Activated CD4-positive, alpha-beta T cell treated with anti-CD3 and anti-CD28 coated beads for 36 hours (primary cell): ENCODE data around the gene RAB15. TPM values are rescaled to one million over a fixed set of nuclear protein-coding genes. Genes with fewer than 3 reads are reported as not detected.
A peak's percentile ranks its signal among the peaks of the same experiment; 100 is the strongest.

Source experiments
- ATAC-seq: fragments of 200-7000 bp; cut with Tn5 transposase; one replicate; pipeline ENCODE4 v1.10.0; 2021; ENCODE audit warnings: mild to moderate bottlenecking, moderate library complexity
- CTCF ChIA-PET: fragments of 350-600 bp; sonication (Branson Sonifier 250); formaldehyde crosslinking; loops from one replicate; lab custom pipeline; 2021; ENCODE audit warnings: antibody characterized with exemption; lab: Charles Lee
- POLR2A ChIA-PET: fragments of 350-600 bp; sonication (Branson Sonifier 250); formaldehyde crosslinking; loops from one replicate; lab custom pipeline; 2021; ENCODE audit warnings: antibody characterized with exemption, inconsistent platforms; lab: Charles Lee
- DNase-seq: peaks from one replicate; pipeline ENCODE4 v3.0.0-alpha.2; 2020
- H3K27ac Mint-ChIP-seq: one replicate; pipeline ENCODE4 v1.8.0; 2021; ENCODE audit warnings: mixed read lengths
- H3K27me3 Mint-ChIP-seq: one replicate; pipeline ENCODE4 v1.8.0; 2021; ENCODE audit warnings: mixed read lengths
- H3K36me3 Mint-ChIP-seq: one replicate; pipeline ENCODE4 v1.8.0; 2021; ENCODE audit warnings: low read depth, mixed read lengths
- H3K4me1 Mint-ChIP-seq: one replicate; pipeline ENCODE4 v1.8.0; 2021; ENCODE audit warnings: mixed read lengths
- H3K4me3 Mint-ChIP-seq: one replicate; pipeline ENCODE4 v1.8.0; 2021; ENCODE audit warnings: mild to moderate bottlenecking, moderate library complexity, mixed read lengths
- H3K9me3 Mint-ChIP-seq: one replicate; pipeline ENCODE4 v1.8.0; 2021; ENCODE audit warnings: low read depth, mixed read lengths
- intact Hi-C, 2 experiments: fragments of 100-400 bp; cut with DNase I in 1 of 2; cut with micrococcal nuclease in 1 of 2; formaldehyde crosslinking; loops; one replicate each; pipeline versions ENCODE4 v1.14.2 to v1.15.1; 2022 to 2024; cut with DNase I, micrococcal nuclease
- total RNA-seq, 2 experiments: library from RNA; stranded (reverse); gene quantifications; one replicate each; pipeline ENCODE4 v1.2.3, GENCODE V29; 2021

Gene RAB15
- 1 to 10 TPM; 3.7 to 5.3 TPM for total RNA-seq

DNA sequence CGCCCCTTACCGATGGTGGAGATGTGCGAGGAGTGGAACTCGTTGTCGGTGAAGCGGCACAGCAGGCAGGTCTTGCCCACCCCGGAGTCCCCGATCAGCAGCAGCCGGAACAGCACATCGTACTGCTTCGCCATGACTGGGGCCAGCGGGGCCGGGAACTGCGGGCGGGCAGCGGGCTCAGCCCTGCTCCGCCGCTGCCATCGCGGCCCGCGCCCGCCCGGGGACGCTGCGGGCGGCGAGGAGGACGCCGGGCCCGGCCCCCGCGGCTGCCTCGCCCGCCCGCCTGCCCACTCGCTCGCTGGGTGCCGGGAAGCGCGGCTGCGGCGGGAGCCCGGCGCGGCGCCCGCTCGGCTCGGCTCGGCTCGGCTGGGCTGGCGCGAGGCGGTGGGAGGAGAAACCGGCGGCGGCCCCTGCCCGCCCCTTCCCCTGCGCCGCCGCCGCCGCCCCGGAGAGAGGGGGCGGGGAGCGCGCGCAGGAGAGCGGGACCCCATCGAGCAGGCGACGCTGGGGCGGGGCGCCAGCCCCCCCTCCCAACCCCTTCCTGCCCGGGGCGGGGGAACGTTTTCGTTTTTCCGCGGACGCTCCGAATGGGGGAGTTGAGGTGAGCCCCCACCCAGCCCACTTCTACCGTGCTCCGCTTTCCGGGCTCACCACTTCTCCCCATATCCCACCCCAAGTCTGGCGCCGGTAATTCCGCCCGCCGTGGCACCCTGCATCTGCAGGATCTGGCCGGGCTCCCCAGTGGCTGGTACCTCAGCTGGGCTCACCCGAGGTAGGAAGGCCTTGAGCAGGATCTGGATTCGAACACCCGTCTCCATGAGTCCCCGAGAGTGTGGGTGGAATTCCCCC lies at the start of gene RAB15:
TSS of gene RAB15 (minus strand) at position 394 of the 849 bp plus-strand sequence. CDS start at position 134, 260 bp downstream.
- Mint-ChIP-seq H3K4me1 (peaks cover 17% of the 10 kb centered on the region), H3K27ac (peak within 1 kb of the TSS; percentile 51), H3K9me3 (no peaks in the 10 kb centered on the region), H3K36me3 (no peaks in the 10 kb centered on the region), H3K4me3 (peak within 1 kb of the TSS; percentile 74), H3K27me3 (no peaks in the 10 kb centered on the region)
- DNase-seq (peak; percentile 58), ATAC-seq (peak; percentile 71)
- CTCF ChIA-PET: interaction anchor here (0.8 to 1.0 kb wide), 3 partner anchors 14 to 48 kb away, joined by 3 read pairs; partner anchors contain the start of gene FNTB
- POLR2A ChIA-PET: no interaction called here
- intact Hi-C loops: loop anchor here in 1 of 2 experiments (1.0 kb wide), 2 partner anchors 14 to 58 kb away; partner anchors contain the start of genes CHURC1 and FNTB

DNA sequence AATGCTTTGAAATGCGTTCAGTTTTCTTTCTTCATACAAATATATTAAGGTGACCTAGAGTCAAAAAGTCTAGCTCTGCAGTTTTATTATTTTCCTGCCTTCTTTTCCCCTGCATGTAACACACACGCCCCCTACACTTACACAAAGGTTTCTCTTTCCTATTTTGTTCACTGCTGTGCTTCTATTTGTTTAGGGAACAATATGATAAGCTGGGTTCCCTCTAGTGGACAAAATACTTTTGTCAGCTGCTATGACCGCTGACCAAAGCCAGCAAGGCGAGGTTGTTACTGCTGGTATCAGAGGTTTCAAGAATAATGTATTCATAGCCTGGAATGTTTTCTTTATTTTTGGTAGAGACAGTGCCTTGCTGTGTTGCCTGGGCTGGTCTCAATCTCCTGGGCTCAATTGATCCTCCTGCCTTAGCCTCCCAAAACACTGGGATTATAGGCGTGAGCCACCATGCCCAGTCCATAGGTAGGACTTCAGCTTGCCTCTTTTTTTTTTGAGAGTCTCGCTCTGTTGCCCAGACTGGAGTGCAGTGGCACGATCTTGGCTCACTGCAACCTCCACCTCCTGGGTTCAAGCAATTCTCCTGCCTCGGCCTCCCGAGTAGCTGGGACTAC lies 47.9 kb upstream of the RAB15 start:
- H3K4me3 Mint-ChIP-seq: no peak overlapping the region
- intact Hi-C loops: loop anchor here in 1 of 2 experiments (2.0 kb wide), 1 partner anchor 33 kb away; the partner anchor contains the start of gene FNTB
- DNase-seq: no peak
- no peaks in the 10 kb centered on the region for H3K4me1 Mint-ChIP-seq
- no peaks in the 10 kb centered on the region for H3K27me3 Mint-ChIP-seq
- H3K36me3 Mint-ChIP-seq: peaks cover 14% of the 10 kb centered on the region
- peak; percentile 53 for ATAC-seq
- no peak overlapping the region for H3K27ac Mint-ChIP-seq
- ChIA-PET CTCF (interaction anchor here (0.8 to 4.1 kb wide), 8 partner anchors 9 to 660 kb away, joined by 3 to 20 read pairs (median 3); partner anchors contain the start of gene FNTB), POLR2A (interaction anchor here (0.7 kb wide), 1 partner anchor 457 kb away, joined by 4 read pairs; no protein-coding TSS in a partner anchor)
- no peaks in the 10 kb centered on the region for H3K9me3 Mint-ChIP-seq

DNA sequence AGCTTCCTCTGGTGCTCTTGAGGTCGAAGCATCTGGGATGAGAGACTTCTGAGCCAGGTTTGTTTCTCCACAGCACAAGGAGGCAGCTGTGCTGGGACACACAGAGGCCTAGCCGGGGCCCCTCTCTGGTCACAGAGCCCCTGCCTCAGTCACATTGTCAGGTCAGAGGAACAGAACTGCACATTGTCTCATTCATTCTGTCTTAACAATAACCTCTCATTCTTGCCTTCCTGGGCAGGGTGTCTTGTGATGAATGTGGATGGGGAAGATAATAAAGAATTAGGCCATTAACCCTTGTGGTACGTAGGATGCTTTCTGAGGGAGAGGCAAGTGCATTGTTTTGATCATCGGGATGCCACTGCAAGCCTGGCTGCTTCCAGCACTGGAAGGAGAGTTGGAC lies 44.3 kb upstream of the RAB15 start:
- DNase-seq (no peak), ATAC-seq (no peak)
- Mint-ChIP-seq H3K36me3 (peaks cover 21% of the 10 kb centered on the region), H3K4me3 (no peak overlapping the region), H3K27me3 (no peaks in the 10 kb centered on the region), H3K4me1 (no peaks in the 10 kb centered on the region), H3K27ac (no peak overlapping the region), H3K9me3 (no peaks in the 10 kb centered on the region)
- POLR2A ChIA-PET: no interaction called here
- intact Hi-C loops: no loop called here
- CTCF ChIA-PET: no interaction called here

DNA sequence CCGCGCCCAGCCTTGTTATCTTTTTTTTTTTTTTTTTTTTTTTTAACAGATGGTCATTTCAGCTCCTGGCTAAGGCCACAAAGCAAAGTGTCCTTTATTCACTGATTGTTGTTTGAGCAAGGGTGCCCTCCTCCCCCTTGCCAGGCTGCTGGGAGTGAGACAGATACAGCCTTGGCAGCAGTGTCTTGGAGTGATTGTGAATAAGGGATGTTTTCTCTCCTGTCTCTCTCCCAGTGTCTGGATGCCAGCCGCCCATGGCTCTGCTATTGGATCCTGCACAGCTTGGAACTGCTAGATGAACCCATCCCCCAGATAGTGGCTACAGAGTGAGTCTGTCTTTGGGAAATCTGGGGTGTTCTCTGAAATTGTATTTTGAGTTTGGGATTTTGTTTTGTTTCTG lies 43.3 kb upstream of the RAB15 start:
- H3K9me3 Mint-ChIP-seq: no peaks in the 10 kb centered on the region
- no peaks in the 10 kb centered on the region for H3K4me1 Mint-ChIP-seq
- ATAC-seq (no peak), DNase-seq (no peak)
- H3K36me3 Mint-ChIP-seq: peaks cover 21% of the 10 kb centered on the region
- no peaks in the 10 kb centered on the region for H3K27me3 Mint-ChIP-seq
- intact Hi-C loops: no loop called here
- POLR2A ChIA-PET: no interaction called here
- no peak overlapping the region for H3K4me3 Mint-ChIP-seq
- no peak overlapping the region for H3K27ac Mint-ChIP-seq
- CTCF ChIA-PET: interaction anchor here (0.7 to 0.8 kb wide), 3 partner anchors 61 to 936 kb away, joined by 3 read pairs; no protein-coding TSS in a partner anchor

DNA sequence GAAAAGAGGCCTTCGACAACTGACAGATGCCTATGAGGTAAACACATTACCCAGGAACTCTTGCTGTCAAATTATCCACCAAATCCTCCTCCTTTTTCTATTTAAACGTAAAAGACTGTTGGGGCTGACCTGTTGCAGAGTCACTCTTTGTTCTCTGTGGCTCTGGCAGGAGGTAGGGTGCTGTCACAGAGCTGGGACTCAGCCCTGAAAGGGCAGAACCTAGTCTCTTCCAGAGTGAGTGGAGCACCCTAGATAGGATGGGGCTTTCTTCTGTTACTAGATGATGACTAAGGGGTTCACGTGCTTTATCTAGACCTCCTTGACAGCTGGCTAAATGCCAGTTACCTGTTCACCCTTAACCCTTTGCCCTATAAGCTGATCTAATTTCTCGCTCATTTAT lies 40.2 kb upstream of the RAB15 start:
- H3K36me3 Mint-ChIP-seq: peaks cover 28% of the 10 kb centered on the region
- no peaks in the 10 kb centered on the region for H3K27me3 Mint-ChIP-seq
- POLR2A ChIA-PET: no interaction called here
- no peaks in the 10 kb centered on the region for H3K9me3 Mint-ChIP-seq
- no peak for DNase-seq
- intact Hi-C loops: no loop called here
- ATAC-seq: no peak
- CTCF ChIA-PET: interaction anchor here (0.5 to 1.2 kb wide), 2 partner anchors 9 to 17 kb away, joined by 3 read pairs; no protein-coding TSS in a partner anchor
- no peak overlapping the region for H3K4me3 Mint-ChIP-seq
- H3K27ac Mint-ChIP-seq: no peak overlapping the region
- no peaks in the 10 kb centered on the region for H3K4me1 Mint-ChIP-seq

DNA sequence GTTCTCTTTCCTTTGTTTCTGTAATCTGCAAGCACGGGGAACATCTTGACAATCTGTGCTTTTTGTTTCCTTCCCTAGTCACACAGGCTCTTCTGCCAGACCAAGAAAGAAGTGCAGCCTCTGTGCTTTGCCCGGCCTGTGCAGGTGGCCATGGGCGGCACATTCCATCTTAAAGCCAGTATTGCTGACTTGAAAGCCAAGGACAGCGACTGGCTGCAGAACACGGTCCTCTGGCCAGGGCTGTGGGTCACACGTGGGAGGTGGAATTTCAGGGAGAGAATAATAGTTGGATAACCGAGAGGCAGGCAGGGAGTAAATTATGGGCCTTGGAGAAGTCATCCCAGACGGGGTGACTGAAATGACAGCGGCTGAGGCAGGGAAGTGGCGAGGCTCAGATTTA lies 39.4 kb upstream of the RAB15 start:
- H3K36me3 Mint-ChIP-seq: peaks cover 28% of the 10 kb centered on the region
- no peak for ATAC-seq
- no peaks in the 10 kb centered on the region for H3K27me3 Mint-ChIP-seq

DNA sequence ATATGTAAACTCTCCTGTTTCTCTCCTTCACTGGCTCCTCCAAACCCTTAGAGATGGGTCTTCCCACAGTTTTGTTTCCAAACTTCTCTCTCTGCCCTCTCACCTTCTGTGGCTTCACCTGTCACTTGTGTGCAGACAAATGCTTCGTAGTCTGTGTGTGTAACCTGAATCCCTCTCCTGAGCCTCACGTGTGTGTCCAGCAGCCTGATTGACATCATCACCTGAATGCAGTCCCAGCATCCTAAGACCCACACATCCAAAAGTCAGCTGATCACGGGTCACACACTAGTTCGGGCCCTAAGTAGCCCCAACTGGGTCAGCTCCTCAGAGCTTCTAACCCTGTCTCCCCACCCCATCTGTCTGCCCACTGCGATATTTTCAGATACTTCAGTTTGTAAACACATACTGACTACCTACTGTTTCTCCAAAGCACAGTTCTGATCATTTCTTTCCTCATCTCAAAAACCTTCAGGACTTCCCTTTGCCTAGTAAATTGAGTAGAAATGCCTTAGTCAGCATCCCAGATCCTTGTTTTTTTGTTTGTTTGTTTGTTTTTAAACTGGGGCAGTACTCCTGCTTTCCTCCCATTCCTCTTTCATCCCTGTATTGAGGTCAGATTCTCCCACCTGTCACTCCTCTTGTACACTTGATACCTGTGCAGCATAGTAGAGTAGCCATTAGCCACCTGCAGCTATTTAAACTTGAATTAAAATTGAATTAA lies 38.2 kb upstream of the RAB15 start:
- no peaks in the 10 kb centered on the region for H3K9me3 Mint-ChIP-seq
- ATAC-seq: no peak
- intact Hi-C loops: no loop called here
- H3K4me3 Mint-ChIP-seq: no peak overlapping the region
- CTCF ChIA-PET: interaction anchor here (1.4 kb wide), 1 partner anchor 10 kb away, joined by 3 read pairs; no protein-coding TSS in a partner anchor
- no peaks in the 10 kb centered on the region for H3K27me3 Mint-ChIP-seq
- POLR2A ChIA-PET: no interaction called here
- H3K27ac Mint-ChIP-seq: no peak overlapping the region
- DNase-seq: no peak
- H3K4me1 Mint-ChIP-seq: peaks cover 5% of the 10 kb centered on the region
- H3K36me3 Mint-ChIP-seq: peaks cover 18% of the 10 kb centered on the region

More for the DNA sequence above, 39.4 kb upstream of the RAB15 start:
- Mint-ChIP-seq H3K9me3 (no peaks in the 10 kb centered on the region), H3K4me1 (no peaks in the 10 kb centered on the region), H3K27ac (no peak overlapping the region), H3K4me3 (no peak overlapping the region)
- POLR2A ChIA-PET: no interaction called here
- CTCF ChIA-PET: no interaction called here
- intact Hi-C loops: no loop called here
- DNase-seq: no peak

DNA sequence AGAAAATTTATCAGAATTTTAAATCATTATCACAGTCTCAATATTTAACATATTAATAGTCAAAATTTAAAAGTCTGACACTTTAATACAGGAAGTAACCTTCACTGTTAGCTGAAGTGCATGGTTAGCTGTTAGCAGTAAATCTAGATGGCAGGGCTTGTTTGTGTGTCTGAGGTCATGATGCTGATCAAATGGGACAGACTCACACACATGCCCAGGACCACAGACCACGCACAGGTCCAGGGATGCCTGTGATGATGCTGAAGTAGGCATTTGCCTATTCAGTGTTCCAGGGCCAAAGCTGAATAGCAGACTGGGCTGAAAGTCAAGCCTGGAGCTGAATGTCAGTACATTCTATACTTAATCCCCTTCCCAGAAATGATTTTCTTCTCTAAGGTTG lies 35.1 kb upstream of the RAB15 start:
- no peak for ATAC-seq
- intact Hi-C loops: loop anchor here in 1 of 2 experiments (10.0 kb wide), 1 partner anchor 938 kb away; no protein-coding TSS in a partner anchor
- no peak overlapping the region for H3K4me3 Mint-ChIP-seq
- ChIA-PET POLR2A (no interaction called here), CTCF (interaction anchor here (1.0 to 2.5 kb wide), 3 partner anchors 9 to 28 kb away, joined by 3 to 6 read pairs (median 4); partner anchors contain the start of gene FNTB)
- no peaks in the 10 kb centered on the region for H3K9me3 Mint-ChIP-seq
- H3K4me1 Mint-ChIP-seq: peaks cover 25% of the 10 kb centered on the region
- no peaks in the 10 kb centered on the region for H3K27me3 Mint-ChIP-seq
- peaks cover 15% of the 10 kb centered on the region for H3K36me3 Mint-ChIP-seq
- H3K27ac Mint-ChIP-seq: no peak overlapping the region
- no peak for DNase-seq

DNA sequence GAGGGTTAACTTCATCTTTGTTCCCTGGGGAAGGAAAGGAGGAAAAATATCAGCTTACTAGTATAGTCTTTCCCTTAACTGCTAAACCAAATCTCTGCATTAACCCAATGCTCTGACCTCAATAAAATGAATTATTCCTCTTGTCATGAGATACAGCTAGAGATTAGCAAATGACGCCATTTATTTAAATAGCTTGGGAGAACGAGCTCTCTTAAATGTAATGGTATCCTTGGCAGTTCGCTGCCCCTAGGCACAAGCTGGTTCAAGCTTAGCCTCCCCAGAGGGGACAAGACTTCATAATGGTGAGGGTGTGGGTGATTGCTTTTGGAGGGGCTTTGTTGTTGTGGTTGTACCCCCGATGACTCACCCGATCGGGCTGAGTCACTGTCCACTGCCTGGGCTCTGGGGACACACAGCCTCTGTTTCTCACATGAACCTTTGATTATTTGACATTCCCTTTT lies 34.2 kb upstream of the RAB15 start:
- Mint-ChIP-seq H3K4me3 (no peak overlapping the region), H3K9me3 (no peaks in the 10 kb centered on the region), H3K36me3 (peaks cover 13% of the 10 kb centered on the region), H3K27me3 (no peaks in the 10 kb centered on the region), H3K27ac (no peak overlapping the region), H3K4me1 (peaks cover 34% of the 10 kb centered on the region)
- ChIA-PET POLR2A (interaction anchor here (1.0 kb wide), 1 partner anchor 16 kb away, joined by 3 read pairs; no protein-coding TSS in a partner anchor), CTCF (interaction anchor here (0.6 to 2.5 kb wide), 5 partner anchors 19 to 82 kb away, joined by 3 to 6 read pairs (median 3); partner anchors contain the start of gene FNTB)
- DNase-seq: no peak
- ATAC-seq: no peak
- intact Hi-C loops: loop anchor here in 1 of 2 experiments (10.0 kb wide), 1 partner anchor 939 kb away; no protein-coding TSS in a partner anchor

DNA sequence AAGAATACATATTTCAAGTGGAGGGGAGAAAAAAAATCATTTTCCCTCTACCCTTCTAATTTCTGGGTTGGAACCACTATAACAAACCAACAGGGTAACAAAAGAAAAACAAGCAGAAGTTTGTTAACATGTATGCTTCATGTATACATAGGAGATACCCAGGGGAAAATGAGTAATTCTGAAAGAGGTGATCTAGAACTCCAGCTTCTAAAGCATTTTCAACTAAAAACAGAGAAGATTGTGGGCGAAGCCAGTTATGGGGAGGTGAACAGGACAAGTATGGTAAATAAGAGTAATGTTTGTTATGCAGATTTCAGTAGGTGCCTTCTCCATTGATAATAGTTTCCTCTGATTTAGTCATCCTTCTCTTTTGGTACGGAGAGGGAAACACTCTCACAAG lies 31.3 kb upstream of the RAB15 start:
- intact Hi-C loops: loop anchor here in 1 of 2 experiments (5.0 to 10.0 kb wide), 2 partner anchors 204 to 941 kb away; no protein-coding TSS in a partner anchor
- H3K36me3 Mint-ChIP-seq: peaks cover 4% of the 10 kb centered on the region
- ATAC-seq: peak; percentile 86
- H3K9me3 Mint-ChIP-seq: no peaks in the 10 kb centered on the region
- peaks cover 46% of the 10 kb centered on the region for H3K4me1 Mint-ChIP-seq
- peak overlapping the region; percentile 35 for H3K27ac Mint-ChIP-seq
- ChIA-PET POLR2A (no interaction called here), CTCF (interaction anchor here (1.3 kb wide), 1 partner anchor 16 kb away, joined by 3 read pairs; the partner anchor contains the start of gene FNTB)
- no peaks in the 10 kb centered on the region for H3K27me3 Mint-ChIP-seq
- DNase-seq: no peak
- no peak overlapping the region for H3K4me3 Mint-ChIP-seq
